HCT116 (cell line): ENCODE measurements around the gene SMARCD2. TPM values are rescaled to one million over a fixed set of nuclear protein-coding genes. Genes with fewer than 3 reads are reported as not detected.

Experiments used
- ATAC-seq: fragments of 200-7000 bp; cut with Tn5 transposase; 2 replicates; pipeline ENCODE4 v1.9.1; 2020; ENCODE audit warnings: mild to moderate bottlenecking, moderate library complexity
- BruUV-seq: library from RNA; stranded (reverse); fragments of 400-500 nt; replicated peaks from 2 replicates; lab custom pipeline; 2021; lab: Mats Ljungman, UMichigan
- CTCF ChIA-PET: fragments of 300-600 bp; sonication (Branson Sonifier 250); formaldehyde crosslinking; loops from one replicate; lab custom pipeline; 2021; ENCODE audit warnings: antibody characterized with exemption; lab: Charles Lee
- POLR2A ChIA-PET: fragments of 300-600, 350-600 bp; sonication (Branson Sonifier 250); formaldehyde crosslinking; loops from one replicate; lab custom pipeline; 2021; ENCODE audit warnings: antibody characterized with exemption; lab: Charles Lee
- RAD21 ChIA-PET, 2 experiments: fragments of 300-600 bp; sonication (Branson Sonifier 250); formaldehyde crosslinking; loops; one replicate each; lab custom pipeline; 2023; ENCODE audit warnings: low total read pairs in 2 of 2; ENCODE audit not compliant: uncharacterized antibody in 2 of 2, unreplicated experiment in 2 of 2, low non-redundant PET in 1 of 2; lab: Charles Lee
- DNase-seq: peaks from one replicate; pipeline ENCODE4 v3.0.0-alpha.2; 2010; ENCODE audit warnings: low read depth, low spot score
- H2AFZ ChIP-seq: fragments of 200-600 bp; shearing (Covaris generic), sonication (generic); 2 replicates; pipeline ENCODE4 v1.6.1; 2017; ENCODE audit warnings: low read depth, mixed run types, mixed read lengths, antibody characterized with exemption, low read length; ENCODE audit not compliant: poor library complexity, severe bottlenecking
- H3K27ac ChIP-seq: 2 replicates; pipeline ENCODE4 v1.5.1; 2012; ENCODE audit warnings: low read depth, low read length
- H3K27me3 ChIP-seq: fragments of 200-600 bp; sonication (generic); 2 replicates; pipeline ENCODE4 v1.6.1; 2016; ENCODE audit warnings: mixed run types, low read length, mixed read lengths; ENCODE audit not compliant: insufficient read depth
- H3K36me3 ChIP-seq, 2 experiments: fragments of 200-500 bp in 1 of 2; fragments of 200-600 bp in 1 of 2; sonication (Bioruptor generic) in 1 of 2; sonication (generic) in 1 of 2; 2 replicates each; pipeline versions ENCODE4 v1.5.1 to v1.6.1; 2014 to 2016; ENCODE audit warnings: low read length in 2 of 2, inconsistent platforms in 1 of 2, mixed read lengths in 1 of 2, mixed run types in 1 of 2; ENCODE audit not compliant: insufficient read depth in 2 of 2, control insufficient read depth in 1 of 2
- H3K4me1 ChIP-seq, 2 experiments: fragments of 200-600 bp in 1 of 2; sonication (generic) in 1 of 2; 2 replicates each; pipeline versions ENCODE4 v1.5.1 to v1.6.1; 2012 to 2017; ENCODE audit warnings: low read length in 2 of 2, inconsistent platforms in 1 of 2, mild to moderate bottlenecking in 1 of 2, mixed read lengths in 1 of 2, mixed run types in 1 of 2, moderate library complexity in 1 of 2; ENCODE audit not compliant: insufficient read depth in 2 of 2, control insufficient read depth in 1 of 2
- H3K4me2 ChIP-seq: fragments of 200-600 bp; sonication (generic); 2 replicates; pipeline ENCODE4 v1.6.1; 2017; ENCODE audit warnings: mixed run types, low read length, mixed read lengths
- H3K4me3 ChIP-seq, 2 experiments: fragments of 200-600 bp in 1 of 2; sonication (generic) in 1 of 2; replicated peaks in 1 of 2; 2 replicates each; pipeline ENCODE4 v1.5.1; 2011 to 2016; ENCODE audit warnings: low read length in 2 of 2, control low read depth in 1 of 2, low read depth in 1 of 2, mild to moderate bottlenecking in 1 of 2, mixed read lengths in 1 of 2, mixed run types in 1 of 2
- H3K79me2 ChIP-seq: fragments of 200-600 bp; sonication (generic); 2 replicates; pipeline ENCODE4 v1.6.1; 2017; ENCODE audit warnings: mild to moderate bottlenecking, mixed run types, low read length, moderate library complexity, mixed read lengths; ENCODE audit not compliant: insufficient read depth
- H3K9ac ChIP-seq: fragments of 200-600 bp; sonication (generic); 2 replicates; pipeline ENCODE4 v1.6.1; 2016; ENCODE audit warnings: low read length, mixed read lengths
- H3K9me2 ChIP-seq: fragments of 200-600 bp; sonication (generic), shearing (Covaris generic); 2 replicates; pipeline ENCODE4 v1.6.1; 2017; ENCODE audit warnings: mixed run types, mild to moderate bottlenecking, moderate library complexity; ENCODE audit not compliant: insufficient read depth
- H3K9me3 ChIP-seq, 2 experiments: fragments of 200-500 bp in 1 of 2; fragments of 200-600 bp in 1 of 2; sonication (Bioruptor generic) in 1 of 2; sonication (generic) in 1 of 2; 2 replicates each; pipeline ENCODE4 v1.6.1; 2014 to 2017; ENCODE audit warnings: low read length in 2 of 2, mixed read lengths in 2 of 2, inconsistent platforms in 1 of 2, low read depth in 1 of 2, mild to moderate bottlenecking in 1 of 2, mixed run types in 1 of 2, moderate library complexity in 1 of 2; ENCODE audit not compliant: control insufficient read depth in 1 of 2, insufficient read depth in 1 of 2
- H4K20me1 ChIP-seq: fragments of 200-600 bp; sonication (generic), shearing (Covaris generic); 2 replicates; pipeline ENCODE4 v1.6.1; 2017; ENCODE audit warnings: mixed run types, mild to moderate bottlenecking, moderate library complexity; ENCODE audit not compliant: insufficient read depth
- CEBPB ChIP-seq: IDR thresholded peaks from 2 replicates; pipeline ENCODE4 v1.6.1; 2012; ENCODE audit warnings: low read depth
- CTCF ChIP-seq, 3 experiments: fragments of 200-600 bp in 1 of 3; sonication (generic) in 1 of 3; IDR thresholded peaks in 2 of 3; conservative IDR thresholded peaks in 1 of 3; 2 replicates each; pipeline ENCODE4 v1.5.1; 2012 to 2017; ENCODE audit warnings: low read depth in 2 of 3, low read length in 2 of 3, antibody characterized with exemption in 1 of 3, borderline replicate concordance in 1 of 3, control low read depth in 1 of 3, mild to moderate bottlenecking in 1 of 3, mixed read lengths in 1 of 3, mixed run types in 1 of 3, moderate library complexity in 1 of 3; ENCODE audit not compliant: insufficient read depth in 1 of 3
- ELF1 ChIP-seq: IDR thresholded peaks from 2 replicates; pipeline ENCODE4 v1.6.1; 2012; ENCODE audit warnings: low read depth, borderline replicate concordance
- EZH2 ChIP-seq: fragments of 200-600 bp; sonication (generic); IDR thresholded peaks from 2 replicates; pipeline ENCODE4 v1.6.1; 2017; ENCODE audit warnings: antibody characterized with exemption, mixed run types
- FOSL1 ChIP-seq: IDR thresholded peaks from 2 replicates; pipeline ENCODE4 v1.6.1; 2012; ENCODE audit warnings: low read depth
- POLR2A ChIP-seq: IDR thresholded peaks from 2 replicates; pipeline ENCODE4 v1.7.0; 2011; ENCODE audit warnings: borderline replicate concordance; ENCODE audit not compliant: insufficient read depth, insufficient read length; ENCODE audit errors: extremely low read depth
- POLR2AphosphoS5 ChIP-seq: IDR thresholded peaks from 2 replicates; pipeline ENCODE4 v1.6.1; 2011; ENCODE audit warnings: mild to moderate bottlenecking, low read depth, low read length, moderate library complexity
- RAD21 ChIP-seq: IDR thresholded peaks from 2 replicates; pipeline ENCODE4 v1.6.1; 2012; ENCODE audit warnings: low read depth, mild to moderate bottlenecking
- REST ChIP-seq: IDR thresholded peaks from 2 replicates; pipeline ENCODE4 v1.6.1; 2012; ENCODE audit warnings: low read depth
- SIN3A ChIP-seq: IDR thresholded peaks from 2 replicates; pipeline ENCODE4 v1.6.1; 2012; ENCODE audit warnings: low read depth
- SRF ChIP-seq: IDR thresholded peaks from 2 replicates; pipeline ENCODE4 v1.6.1; 2012; ENCODE audit warnings: low read depth
- TCF7L2 ChIP-seq: IDR thresholded peaks from 2 replicates; pipeline ENCODE4 v1.7.0; 2011; ENCODE audit warnings: borderline replicate concordance, inconsistent platforms; ENCODE audit not compliant: insufficient read depth, insufficient read length; ENCODE audit errors: extremely low read depth
- ZFX ChIP-seq: fragments of 450-650 bp; IDR thresholded peaks from 2 replicates; pipeline ENCODE4 v1.6.1; 2017
- ZNF274 ChIP-seq: fragments of 200-500 bp; sonication (Bioruptor generic); IDR thresholded peaks from 2 replicates; pipeline ENCODE4 v1.6.1; 2014; ENCODE audit warnings: mild to moderate bottlenecking, low read depth, low read length, inconsistent platforms
- intact Hi-C: fragments of 100-400 bp; cut with micrococcal nuclease; formaldehyde crosslinking; loops from 2 replicates; pipeline ENCODE4 v1.10.0; 2022
- total RNA-seq: library from RNA; stranded (reverse); gene quantifications from one replicate; pipeline ENCODE4 v1.2.1, GENCODE V29; 2021; ENCODE audit not compliant: unreplicated experiment

SMARCD2 gene
- total RNA-seq, 1 experiment from 2014 or later, result 168 TPM

GRCh38 chr17:63822537-63822936 is 19.9 kb downstream of the SMARCD2 start:
- Histone ChIP-seq H4K20me1 (peaks cover 8% of the 10 kb centered on the region; the same call in 1 of the 2 replicates), H3K9ac (no peak overlapping the region), H2AFZ (no peak overlapping the region), H3K4me1 (peaks cover 4 to 8% of the 10 kb centered on the region in 2 experiments; a peak in 2 of 4 replicates), H3K9me2 (no peaks in the 10 kb centered on the region), H3K4me2 (no peak overlapping the region), H3K79me2 (peaks cover 82% of the 10 kb centered on the region), H3K27ac (no peak overlapping the region), H3K4me3 (no peak overlapping the region), H3K27me3 (no peaks in the 10 kb centered on the region), H3K9me3 (no peaks in the 10 kb centered on the region), H3K36me3 (peaks cover 75 to 78% of the 10 kb centered on the region in 2 experiments)
- BruUV-seq, result no TSS peak
- TF ChIP-seq RAD21 (no peak), CEBPB (no peak), CTCF (IDR thresholded peaks at IDR 0.05 in 2 of 3, conservative IDR thresholded peaks at IDR 0.05 in 1 of 3; ENCODE audit: borderline replicate concordance in 1 of 3, insufficient read depth in 1 of 3, low read depth in 2 of 3, low read length in 2 of 3) (no peak), SRF (no peak), POLR2A (no peak), ZNF274 (no peak), FOSL1 (no peak), TCF7L2 (no peak), EZH2 (no peak), SIN3A (no peak), ZFX (no peak), REST (no peak), ELF1 (no peak), POLR2AphosphoS5 (no peak)
- RAD21 ChIA-PET, result no interaction called here
- intact Hi-C loops, result no loop called here
- DNase-seq (no peak), ATAC-seq (no peak)
- POLR2A ChIA-PET, result no interaction called here
- CTCF ChIA-PET, result no interaction called here
